Keratinocyte (primary cell): ENCODE measurements around the gene SLC5A3. TPM values are rescaled to one million over a fixed set of nuclear protein-coding genes. Genes with fewer than 3 reads are reported as not detected.

ENCODE experiments used
- DNase-seq: peaks from one replicate; pipeline ENCODE4 v3.0.0-alpha.2; 2011; ENCODE audit warnings: low read depth, missing footprints, low spot score
- FAIRE-seq: peaks from 2 replicates; lab custom pipeline; 2011; peaks lifted over from hg19 to GRCh38; lab: Jason Lieb, UNC
- H2AFZ ChIP-seq: 2 replicates; pipeline ENCODE4 v1.6.0; 2012; ENCODE audit warnings: low read length, control low read depth, inconsistent platforms; ENCODE audit not compliant: control insufficient read depth
- H3K27ac ChIP-seq: 2 replicates; pipeline ENCODE4 v1.5.1; 2011; ENCODE audit warnings: low read length; ENCODE audit not compliant: control insufficient read depth, insufficient read depth
- H3K27me3 ChIP-seq: 3 replicates; pipeline ENCODE4 v1.6.0; 2011; ENCODE audit warnings: low read length; ENCODE audit not compliant: control insufficient read depth, insufficient read depth; ENCODE audit errors: extremely low read depth
- H3K36me3 ChIP-seq, 2 experiments: 2 replicates in 1 of 2; 3 replicates in 1 of 2; pipeline ENCODE4 v1.5.1; 2011; ENCODE audit warnings: low read length in 2 of 2, mild to moderate bottlenecking in 1 of 2; ENCODE audit not compliant: control insufficient read depth in 2 of 2, insufficient read depth in 2 of 2; ENCODE audit errors: extremely low read depth in 1 of 2
- H3K4me1 ChIP-seq: 3 replicates; pipeline ENCODE4 v1.5.1; 2011; ENCODE audit warnings: low read length; ENCODE audit not compliant: control insufficient read depth, insufficient read depth; ENCODE audit errors: extremely low read depth
- H3K4me2 ChIP-seq: 3 replicates; pipeline ENCODE4 v1.6.0; 2011; ENCODE audit warnings: low read depth, low read length; ENCODE audit not compliant: control insufficient read depth, insufficient read depth; ENCODE audit errors: extremely low read depth
- H3K4me3 ChIP-seq, 3 experiments: fragments of 200-600 bp in 1 of 3; sonication (generic) in 1 of 3; 2 replicates in 2 of 3; 3 replicates in 1 of 3; pipeline ENCODE4 v1.5.1; 2011 to 2016; ENCODE audit warnings: low read length in 3 of 3, mild to moderate bottlenecking in 3 of 3, control low read depth in 2 of 3, inconsistent platforms in 1 of 3, low read depth in 1 of 3, mixed read lengths in 1 of 3, mixed run types in 1 of 3, moderate library complexity in 1 of 3; ENCODE audit not compliant: control insufficient read depth in 2 of 3, insufficient read depth in 2 of 3; ENCODE audit errors: extremely low read depth in 1 of 3
- H3K79me2 ChIP-seq: 2 replicates; pipeline ENCODE4 v1.6.0; 2012; ENCODE audit warnings: low read length; ENCODE audit not compliant: control insufficient read depth, insufficient read depth
- H3K9ac ChIP-seq: 3 replicates; pipeline ENCODE4 v1.6.0; 2011; ENCODE audit warnings: low read length; ENCODE audit not compliant: control insufficient read depth, insufficient read depth; ENCODE audit errors: extremely low read depth
- H3K9me1 ChIP-seq: 3 replicates; pipeline ENCODE4 v1.6.0; 2011; ENCODE audit warnings: low read length; ENCODE audit not compliant: control insufficient read depth, insufficient read depth; ENCODE audit errors: extremely low read depth
- H3K9me3 ChIP-seq: 2 replicates; pipeline ENCODE4 v1.5.1; 2012; ENCODE audit warnings: low read depth, low read length; ENCODE audit not compliant: control insufficient read depth
- H4K20me1 ChIP-seq: 3 replicates; pipeline ENCODE4 v1.6.0; 2011; ENCODE audit warnings: low read length; ENCODE audit not compliant: control insufficient read depth, insufficient read depth; ENCODE audit errors: extremely low read depth
- CTCF ChIP-seq, 3 experiments: IDR thresholded peaks in 1 of 3; conservative IDR thresholded peaks in 1 of 3; optimal IDR thresholded peaks in 1 of 3; 2 replicates in 2 of 3; 3 replicates in 1 of 3; pipeline versions ENCODE3 to v1.5.1; 2011; ENCODE audit warnings: low read length in 3 of 3, mild to moderate bottlenecking in 3 of 3, moderate library complexity in 2 of 3, control low read depth in 1 of 3, inconsistent platforms in 1 of 3; ENCODE audit not compliant: insufficient read depth in 2 of 3; ENCODE audit errors: extremely low read depth in 1 of 3
- EZH2 ChIP-seq: IDR thresholded peaks from one replicate; pipeline ENCODE4 v1.6.1; 2012; ENCODE audit warnings: inconsistent platforms, mild to moderate bottlenecking, low read length, moderate library complexity
- dilution Hi-C: fragments of 300-500 bp; cut with MboI; formaldehyde crosslinking; loops from one replicate; pipeline ENCODE4 v1.7.0; 2020; ENCODE audit warnings: low sequenced_read_pairs; ENCODE audit not compliant: extremely low pct_ligation_motif_present
- polyA plus RNA-seq, 5 experiments: library from polyadenylated mRNA; depleted of rRNA in 3 of 5; stranded (reverse) in 3 of 5; stranded (forward) in 1 of 5; unstranded in 1 of 5; fragments of >200 nt; gene quantifications; 1 replicate in 1 of 5; 2 replicates in 3 of 5; 3 replicates in 1 of 5; pipeline versions ENCODE4 v1.2.1 to v1.2.3, GENCODE V29; 2011 to 2012; ENCODE audit warnings: missing spikeins in 2 of 5, low read depth in 1 of 5, low replicate concordance in 1 of 5

SLC5A3 gene
- polyA plus RNA-seq, 1 donor (not counting 4 experiments of a cell fraction or from before 2014, with no cell fraction given): 5.9 TPM

- peaks cover 3% of the 10 kb centered on the region for H3K79me2 ChIP-seq
- H3K27ac ChIP-seq: no peak overlapping the region
- no peak for DNase-seq
- no peak for TF ChIP-seq CTCF (optimal IDR thresholded peaks at IDR 0.05 in 1 of 3, IDR thresholded peaks at IDR 0.05 in 1 of 3, conservative IDR thresholded peaks at IDR 0.05 in 1 of 3; ENCODE audit: extremely low read depth in 1 of 3, insufficient read depth in 2 of 3, low read length in 3 of 3)
- no peak for TF ChIP-seq EZH2
- no peaks in the 10 kb centered on the region for H3K4me1 ChIP-seq
- H3K36me3 ChIP-seq: peaks cover 0 to 3% of the 10 kb centered on the region in 2 experiments
- no peak overlapping the region for H2AFZ ChIP-seq
- no peak overlapping the region for H3K4me3 ChIP-seq
- FAIRE-seq: no peak
- H3K27me3 ChIP-seq: no peaks in the 10 kb centered on the region
- no peaks in the 10 kb centered on the region for H3K9me3 ChIP-seq
- H3K9ac ChIP-seq: no peak overlapping the region
- no peak overlapping the region for H3K4me2 ChIP-seq
- no peaks in the 10 kb centered on the region for H3K9me1 ChIP-seq
- H4K20me1 ChIP-seq: no peaks in the 10 kb centered on the region
- dilution Hi-C loops: no loop called here
These were observed 32.7 kb downstream of the SLC5A3 start for GRCh38 chr21:34105947-34106541.

- Histone ChIP-seq H3K9me3 (no peaks in the 10 kb centered on the region), H3K27ac (no peak overlapping the region), H4K20me1 (no peaks in the 10 kb centered on the region), H3K27me3 (no peaks in the 10 kb centered on the region), H3K9ac (no peak overlapping the region), H3K4me3 (no peak overlapping the region), H3K4me1 (no peaks in the 10 kb centered on the region), H3K36me3 (peaks cover 0 to 3% of the 10 kb centered on the region in 2 experiments), H2AFZ (no peak overlapping the region), H3K4me2 (no peak overlapping the region), H3K9me1 (no peaks in the 10 kb centered on the region), H3K79me2 (peaks cover 1% of the 10 kb centered on the region)
- DNase-seq (no peak), FAIRE-seq (no peak)
- dilution Hi-C loops: no loop called here
- TF ChIP-seq EZH2 (no peak), CTCF (optimal IDR thresholded peaks at IDR 0.05 in 1 of 3, IDR thresholded peaks at IDR 0.05 in 1 of 3, conservative IDR thresholded peaks at IDR 0.05 in 1 of 3; ENCODE audit: extremely low read depth in 1 of 3, insufficient read depth in 2 of 3, low read length in 3 of 3) (no peak)
These were observed 34.2 kb downstream of the SLC5A3 start for GRCh38 chr21:34107606-34108005.
